GM12873 (cell line): ENCODE results near the gene RERG.

Experiments used
- CTCF ChIP-seq: IDR thresholded peaks from 2 replicates; pipeline ENCODE4 v1.5.1; 2012; ENCODE audit warnings: low read depth, mild to moderate bottlenecking, moderate library complexity, low read length, control low read depth; ENCODE audit not compliant: insufficient read depth; ENCODE audit errors: missing control alignments

The RERG gene

DNA sequence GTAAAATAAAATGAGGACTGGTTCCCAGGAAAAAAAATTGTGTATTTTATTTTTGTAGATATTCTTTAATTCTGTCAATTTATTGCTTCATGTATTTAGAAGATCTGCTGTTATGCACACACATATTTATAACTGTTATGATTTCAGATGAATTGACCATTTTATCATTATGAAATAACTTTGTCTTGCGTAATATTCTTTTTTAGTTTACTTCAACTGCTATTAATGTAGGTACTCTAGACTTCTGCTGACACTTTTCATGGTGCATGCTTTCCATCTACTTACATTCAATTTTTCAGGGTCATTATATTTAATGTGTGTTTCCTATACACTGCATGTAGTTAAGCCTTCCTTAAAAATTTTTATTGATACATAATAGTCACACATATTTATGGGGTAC lies 162.1 kb downstream of the RERG start:
- TF ChIP-seq CTCF, result no peak
